MM.1S (cell line): ENCODE results near the gene UGT1A10.

Experiments
- DNase-seq: peaks from one replicate; pipeline ENCODE4 v3.0.0-alpha.2; 2015
- H2AFZ ChIP-seq: fragments of 300-600 bp; sonication (generic); 2 replicates; pipeline ENCODE4 v1.6.0; 2016; ENCODE audit warnings: antibody characterized with exemption, low read length
- H3F3A ChIP-seq: fragments of 300-600 bp; sonication (generic); 2 replicates; pipeline ENCODE4 v1.6.1; 2016; ENCODE audit warnings: mild to moderate bottlenecking, antibody characterized with exemption, low read length, moderate library complexity, mixed read lengths; ENCODE audit not compliant: insufficient read depth
- H3K27ac ChIP-seq: fragments of 300-600 bp; sonication (generic); 2 replicates; pipeline ENCODE4 v1.5.1; 2016; ENCODE audit warnings: mild to moderate bottlenecking, low read length
- H3K27me3 ChIP-seq: fragments of 300-600 bp; sonication (generic); replicated peaks from 2 replicates; pipeline ENCODE4 v1.6.0; 2016; ENCODE audit warnings: low read length; ENCODE audit not compliant: insufficient read depth
- H3K36me3 ChIP-seq: fragments of 300-600 bp; sonication (generic); replicated peaks from 2 replicates; pipeline ENCODE4 v1.6.1; 2016; ENCODE audit warnings: mild to moderate bottlenecking, low read length, mixed read lengths; ENCODE audit not compliant: insufficient read depth
- H3K4me1 ChIP-seq: fragments of 300-600 bp; sonication (generic); 2 replicates; pipeline ENCODE4 v1.6.1; 2016; ENCODE audit warnings: low read length, mixed read lengths
- H3K4me2 ChIP-seq: fragments of 300-600 bp; sonication (generic); 2 replicates; pipeline ENCODE4 v1.6.0; 2016; ENCODE audit warnings: low read depth, low read length
- H3K4me3 ChIP-seq: fragments of 300-600 bp; sonication (generic); 2 replicates; pipeline ENCODE4 v1.5.1; 2016; ENCODE audit warnings: low read length, mixed read lengths
- H3K79me2 ChIP-seq: fragments of 300-600 bp; sonication (generic); 2 replicates; pipeline ENCODE4 v1.6.1; 2016; ENCODE audit warnings: mixed run types, low read length, mixed read lengths
- H3K9ac ChIP-seq: fragments of 300-600 bp; sonication (generic); 2 replicates; pipeline ENCODE4 v1.6.1; 2016; ENCODE audit warnings: low read length, mixed read lengths
- H3K9me2 ChIP-seq: fragments of 300-600 bp; sonication (generic); replicated peaks from 2 replicates; pipeline ENCODE4 v1.6.1; 2016; ENCODE audit warnings: mild to moderate bottlenecking, low read length, mixed read lengths; ENCODE audit not compliant: insufficient read depth
- H3K9me3 ChIP-seq: fragments of 300-600 bp; sonication (generic); replicated peaks from 2 replicates; pipeline ENCODE4 v1.6.1; 2016; ENCODE audit warnings: mild to moderate bottlenecking, low read length, mixed read lengths; ENCODE audit not compliant: insufficient read depth
- H4K20me1 ChIP-seq: fragments of 300-600 bp; sonication (generic); 2 replicates; pipeline ENCODE4 v1.6.1; 2016; ENCODE audit warnings: mild to moderate bottlenecking, low read length, moderate library complexity, mixed read lengths; ENCODE audit not compliant: insufficient read depth
- EZH2 ChIP-seq: fragments of 300-600 bp; sonication (generic); optimal IDR thresholded peaks from 2 replicates; pipeline ENCODE3; 2017; ENCODE audit warnings: low read depth, mild to moderate bottlenecking, antibody characterized with exemption, low read length, mixed read lengths
- EZH2phosphoT487 ChIP-seq: fragments of 300-600 bp; sonication (generic); IDR thresholded peaks from 2 replicates; pipeline ENCODE4 v1.6.1; 2018; ENCODE audit warnings: antibody characterized with exemption, low read length
- TF ChIP-seq, protein P1 (sequence below): fragments of 300-600 bp; sonication (generic); IDR thresholded peaks from 2 replicates; pipeline ENCODE4 v1.5.1; 2016; ENCODE audit warnings: antibody characterized with exemption, low read length, mixed read lengths

UGT1A10 gene

DNA sequence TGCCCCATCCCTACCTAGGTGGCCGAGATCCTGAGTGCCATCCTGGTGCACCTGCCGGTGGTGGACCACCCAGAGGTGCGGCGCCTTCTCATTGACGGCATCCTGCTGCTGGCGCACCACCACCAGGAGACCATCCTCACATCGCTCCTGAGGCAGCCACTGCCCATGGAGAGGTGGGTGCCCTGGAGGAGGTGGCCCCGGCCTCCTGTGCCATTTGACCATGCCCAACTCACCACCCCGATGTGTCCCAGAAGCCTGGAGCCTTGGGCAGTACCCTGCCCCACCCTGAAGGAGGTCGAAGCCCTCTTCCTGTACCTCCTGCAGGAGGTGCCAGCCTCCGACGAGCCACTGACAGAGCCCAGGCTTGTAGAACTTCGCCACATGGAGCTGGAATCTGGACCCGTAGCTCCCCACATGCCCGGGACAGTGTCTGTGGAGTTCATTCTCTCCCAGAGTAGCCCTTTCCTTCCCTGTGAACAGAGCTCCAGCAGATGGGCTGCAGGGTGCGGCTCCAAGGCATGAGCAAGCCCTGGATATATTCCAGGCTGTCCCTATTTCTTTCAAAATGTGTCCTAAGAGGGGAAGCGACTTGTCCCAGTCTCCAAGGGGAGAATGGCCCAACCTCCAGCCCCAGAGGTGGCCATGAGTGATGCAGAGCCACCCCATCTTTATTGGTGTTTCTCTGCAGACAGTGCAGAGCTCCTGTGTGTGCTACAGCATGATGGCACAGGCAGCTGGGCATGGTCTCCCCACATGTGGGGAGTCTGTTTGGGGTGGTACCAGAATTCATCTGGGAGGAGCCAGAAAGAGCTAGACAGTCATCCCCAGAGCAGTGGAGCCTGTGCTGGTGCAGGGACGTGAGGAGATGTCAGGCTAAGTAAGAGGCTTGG, 183.9 kb downstream of the UGT1A10 start:
- Histone ChIP-seq H3K36me3 (no peaks in the 10 kb centered on the region), H3K9me3 (no peaks in the 10 kb centered on the region), H3K9ac (no peak overlapping the region), H3K9me2 (no peaks in the 10 kb centered on the region), H3K4me3 (no peak overlapping the region), H3K27ac (no peak overlapping the region), H4K20me1 (no peaks in the 10 kb centered on the region), H3K79me2 (no peaks in the 10 kb centered on the region), H3K27me3 (no peaks in the 10 kb centered on the region), H3F3A (no peaks in the 10 kb centered on the region), H2AFZ (no peak overlapping the region), H3K4me1 (no peaks in the 10 kb centered on the region), H3K4me2 (no peak overlapping the region)
- TF ChIP-seq EZH2phosphoT487, result no peak
- TF ChIP-seq, protein P1, sequence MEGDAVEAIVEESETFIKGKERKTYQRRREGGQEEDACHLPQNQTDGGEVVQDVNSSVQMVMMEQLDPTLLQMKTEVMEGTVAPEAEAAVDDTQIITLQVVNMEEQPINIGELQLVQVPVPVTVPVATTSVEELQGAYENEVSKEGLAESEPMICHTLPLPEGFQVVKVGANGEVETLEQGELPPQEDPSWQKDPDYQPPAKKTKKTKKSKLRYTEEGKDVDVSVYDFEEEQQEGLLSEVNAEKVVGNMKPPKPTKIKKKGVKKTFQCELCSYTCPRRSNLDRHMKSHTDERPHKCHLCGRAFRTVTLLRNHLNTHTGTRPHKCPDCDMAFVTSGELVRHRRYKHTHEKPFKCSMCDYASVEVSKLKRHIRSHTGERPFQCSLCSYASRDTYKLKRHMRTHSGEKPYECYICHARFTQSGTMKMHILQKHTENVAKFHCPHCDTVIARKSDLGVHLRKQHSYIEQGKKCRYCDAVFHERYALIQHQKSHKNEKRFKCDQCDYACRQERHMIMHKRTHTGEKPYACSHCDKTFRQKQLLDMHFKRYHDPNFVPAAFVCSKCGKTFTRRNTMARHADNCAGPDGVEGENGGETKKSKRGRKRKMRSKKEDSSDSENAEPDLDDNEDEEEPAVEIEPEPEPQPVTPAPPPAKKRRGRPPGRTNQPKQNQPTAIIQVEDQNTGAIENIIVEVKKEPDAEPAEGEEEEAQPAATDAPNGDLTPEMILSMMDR, result no peak
- TF ChIP-seq EZH2, result no peak
- DNase-seq, result no peak

DNA sequence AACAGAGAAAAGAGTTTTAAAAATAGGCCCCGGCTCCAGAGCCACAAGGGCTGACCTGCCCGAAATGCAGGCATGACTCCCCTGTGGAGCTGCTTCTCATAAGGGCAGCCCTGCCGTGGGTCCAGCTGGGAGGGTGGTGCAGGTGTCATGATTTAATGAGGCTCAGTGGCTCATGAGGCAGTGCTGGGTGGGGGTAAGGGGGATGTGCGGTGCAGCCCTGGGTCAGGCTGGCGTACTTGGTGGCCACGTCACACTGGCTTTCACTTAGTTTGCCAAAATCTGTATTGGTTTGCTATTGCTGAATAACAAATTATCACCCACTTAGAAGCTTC, 184.5 kb downstream of the UGT1A10 start:
- DNase-seq, result no peak
- Histone ChIP-seq H3K36me3 (no peaks in the 10 kb centered on the region), H3F3A (no peaks in the 10 kb centered on the region), H3K4me3 (no peak overlapping the region), H3K9me2 (no peaks in the 10 kb centered on the region), H3K79me2 (no peaks in the 10 kb centered on the region), H3K9me3 (no peaks in the 10 kb centered on the region), H3K9ac (no peak overlapping the region), H4K20me1 (no peaks in the 10 kb centered on the region), H3K27ac (no peak overlapping the region), H2AFZ (no peak overlapping the region), H3K27me3 (no peaks in the 10 kb centered on the region), H3K4me1 (no peaks in the 10 kb centered on the region), H3K4me2 (no peak overlapping the region)
- TF ChIP-seq EZH2 (no peak), EZH2phosphoT487 (no peak)
- TF ChIP-seq, protein P1, result no peak

DNA sequence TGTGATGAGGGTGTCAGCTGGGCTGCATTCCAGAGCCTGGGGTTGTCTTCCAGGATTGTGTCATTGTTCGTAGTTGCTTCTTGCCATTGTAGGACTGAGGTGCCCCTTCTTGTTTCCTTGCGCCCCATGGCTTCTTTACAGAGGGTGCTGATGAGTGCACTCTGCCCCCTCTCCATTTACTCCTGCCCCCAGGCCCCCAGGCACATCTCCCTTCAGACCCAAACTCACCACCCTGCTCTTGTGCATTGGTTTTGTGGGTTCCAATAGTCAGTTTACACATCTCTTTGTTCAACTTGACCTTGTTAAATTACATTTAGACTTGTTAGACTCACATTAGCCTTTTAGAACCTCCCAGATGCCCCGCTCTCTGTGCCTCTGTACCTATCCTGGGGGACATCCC, 184.9 kb downstream of the UGT1A10 start:
- no peaks in the 10 kb centered on the region for H3K9me2 ChIP-seq
- no peaks in the 10 kb centered on the region for H4K20me1 ChIP-seq
- H3K4me2 ChIP-seq, result no peak overlapping the region
- H3K9me3 ChIP-seq, result no peaks in the 10 kb centered on the region
- no peaks in the 10 kb centered on the region for H3K79me2 ChIP-seq
- H3K27me3 ChIP-seq, result no peaks in the 10 kb centered on the region
- no peak overlapping the region for H3K9ac ChIP-seq
- H3F3A ChIP-seq, result no peaks in the 10 kb centered on the region
- no peaks in the 10 kb centered on the region for H3K36me3 ChIP-seq
- no peaks in the 10 kb centered on the region for H3K4me1 ChIP-seq
- DNase-seq, result no peak
- H2AFZ ChIP-seq, result no peak overlapping the region
- H3K4me3 ChIP-seq, result no peak overlapping the region
- TF ChIP-seq, protein P1, result no peak
- TF ChIP-seq EZH2phosphoT487 (no peak), EZH2 (no peak)
- no peak overlapping the region for H3K27ac ChIP-seq
